Measurements from ENCODE around the gene MYOM1. TPM values are rescaled to one million over a fixed set of nuclear protein-coding genes. Genes with fewer than 3 reads are reported as not detected.

Gene MYOM1
- total RNA-seq, 4 donors from 2014 or later = 13.3 to 31.7 (median 16.5) TPM

DNA sequence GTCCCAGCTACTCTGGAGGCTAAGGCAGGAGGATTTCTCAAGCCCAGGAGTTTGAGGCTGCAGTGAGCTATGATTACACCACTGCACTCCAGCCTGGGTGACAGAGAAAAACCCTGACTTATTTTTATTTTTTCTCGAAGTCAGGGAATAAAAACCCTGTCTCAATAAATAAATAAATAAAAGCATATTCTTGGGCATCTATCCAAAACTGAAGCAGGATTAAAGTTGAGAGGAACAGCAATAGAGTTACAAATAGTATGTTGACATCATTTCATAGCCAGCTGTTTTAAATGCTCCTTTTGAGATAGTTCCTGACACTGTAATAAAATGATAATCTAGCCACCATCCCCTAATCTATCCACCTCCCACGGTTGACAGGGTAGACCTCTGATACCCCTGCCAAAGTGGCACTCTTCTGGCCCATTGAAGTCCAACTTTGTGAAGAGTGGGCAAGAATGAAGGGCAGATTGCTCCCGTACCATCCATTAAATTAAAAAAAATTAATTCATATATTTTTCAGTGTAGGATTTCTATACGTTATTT, 164.5 kb downstream of the MYOM1 start:
- H3K9me3 ChIP-seq = no peaks in the 10 kb centered on the region
- peaks cover 0 to 13% (median 8%) of the 10 kb centered on the region in 4 donors for H3K4me1 ChIP-seq
- intact Hi-C loops (cut with DNase I) = no loop called here
- TF ChIP-seq POLR2A (IDR thresholded peaks at IDR 0.05; ENCODE audit: low read depth) (no peak), EP300 (IDR thresholded peaks at IDR 0.05) (no peak), POLR2AphosphoS5 (IDR thresholded peaks at IDR 0.05) (no peak)
- TF ChIP-seq, protein P1, sequence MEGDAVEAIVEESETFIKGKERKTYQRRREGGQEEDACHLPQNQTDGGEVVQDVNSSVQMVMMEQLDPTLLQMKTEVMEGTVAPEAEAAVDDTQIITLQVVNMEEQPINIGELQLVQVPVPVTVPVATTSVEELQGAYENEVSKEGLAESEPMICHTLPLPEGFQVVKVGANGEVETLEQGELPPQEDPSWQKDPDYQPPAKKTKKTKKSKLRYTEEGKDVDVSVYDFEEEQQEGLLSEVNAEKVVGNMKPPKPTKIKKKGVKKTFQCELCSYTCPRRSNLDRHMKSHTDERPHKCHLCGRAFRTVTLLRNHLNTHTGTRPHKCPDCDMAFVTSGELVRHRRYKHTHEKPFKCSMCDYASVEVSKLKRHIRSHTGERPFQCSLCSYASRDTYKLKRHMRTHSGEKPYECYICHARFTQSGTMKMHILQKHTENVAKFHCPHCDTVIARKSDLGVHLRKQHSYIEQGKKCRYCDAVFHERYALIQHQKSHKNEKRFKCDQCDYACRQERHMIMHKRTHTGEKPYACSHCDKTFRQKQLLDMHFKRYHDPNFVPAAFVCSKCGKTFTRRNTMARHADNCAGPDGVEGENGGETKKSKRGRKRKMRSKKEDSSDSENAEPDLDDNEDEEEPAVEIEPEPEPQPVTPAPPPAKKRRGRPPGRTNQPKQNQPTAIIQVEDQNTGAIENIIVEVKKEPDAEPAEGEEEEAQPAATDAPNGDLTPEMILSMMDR (IDR thresholded peaks at IDR 0.05) = no peak
- H3K36me3 ChIP-seq = no peaks in the 10 kb centered on the region
- H3K27ac ChIP-seq (replicated peaks in 1 of 4) = no peak overlapping the region
- no peaks in the 10 kb centered on the region for H3K27me3 ChIP-seq
- 74% methylated on average over 4 of the region's 4 CpGs for WGBS
- H3K4me3 ChIP-seq = no peak overlapping the region
- no peak for DNase-seq (ENCODE audit: extremely low spot score)

DNA sequence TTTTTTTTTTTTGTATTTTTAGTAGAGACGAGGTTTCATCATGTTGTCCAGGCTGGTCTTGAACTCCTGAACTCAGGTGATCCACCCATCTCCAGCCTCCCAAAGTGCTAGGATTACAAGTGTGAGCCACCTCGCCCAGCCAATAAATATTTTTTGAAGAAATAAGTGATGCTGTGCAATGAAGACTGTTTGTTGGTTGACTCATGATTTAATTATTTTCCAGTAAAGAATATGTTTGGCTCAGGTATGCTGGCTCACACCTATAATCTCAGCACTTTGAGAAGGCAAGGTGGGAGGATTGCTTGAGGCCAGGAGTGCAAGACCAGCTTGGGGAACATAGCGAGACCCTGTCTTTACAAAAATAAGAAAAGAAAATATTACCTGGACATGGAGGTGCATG, 165.0 kb downstream of the MYOM1 start:
- intact Hi-C loops (cut with DNase I) = no loop called here
- Histone ChIP-seq H3K27ac (replicated peaks in 1 of 4) (no peak overlapping the region), H3K4me3 (no peak overlapping the region), H3K27me3 (no peaks in the 10 kb centered on the region), H3K4me1 (peaks cover 0 to 9% (median 4%) of the 10 kb centered on the region in 4 donors), H3K36me3 (no peaks in the 10 kb centered on the region), H3K9me3 (no peaks in the 10 kb centered on the region)
- TF ChIP-seq POLR2AphosphoS5 (IDR thresholded peaks at IDR 0.05) = no peak
- TF ChIP-seq, protein P1 (IDR thresholded peaks at IDR 0.05) = no peak
- no peak for TF ChIP-seq POLR2A (IDR thresholded peaks at IDR 0.05; ENCODE audit: low read depth)
- no peak for TF ChIP-seq EP300 (IDR thresholded peaks at IDR 0.05)
- 93% methylated on average over 3 of the region's 3 CpGs for WGBS
- DNase-seq (ENCODE audit: extremely low spot score) = no peak

DNA sequence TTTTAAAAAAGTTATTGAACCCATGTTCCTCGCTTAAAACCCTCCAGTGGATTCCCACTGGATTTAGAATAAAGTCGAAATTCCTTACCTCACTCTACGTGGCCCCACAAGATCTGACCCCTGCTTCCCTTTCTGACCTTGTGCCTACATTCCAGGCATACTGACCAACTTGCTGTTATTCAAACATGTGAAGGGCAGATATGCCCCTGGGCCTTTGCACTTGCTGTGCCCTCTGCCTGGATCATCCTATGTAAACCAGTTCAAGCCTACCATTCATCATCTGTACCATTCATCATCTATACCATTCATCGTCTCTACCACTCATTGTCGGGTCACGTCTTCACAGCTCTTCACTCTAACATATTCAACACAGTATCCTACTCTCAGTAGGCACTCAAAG, 165.6 kb downstream of the MYOM1 start:
- H3K27ac ChIP-seq (replicated peaks in 1 of 4) = no peak overlapping the region
- no peaks in the 10 kb centered on the region for H3K27me3 ChIP-seq
- intact Hi-C loops (cut with DNase I) = no loop called here
- 97% methylated on average over 6 of the region's 6 CpGs for WGBS
- no peaks in the 10 kb centered on the region for H3K36me3 ChIP-seq
- TF ChIP-seq POLR2AphosphoS5 (IDR thresholded peaks at IDR 0.05) (no peak), EP300 (IDR thresholded peaks at IDR 0.05) (no peak), POLR2A (IDR thresholded peaks at IDR 0.05; ENCODE audit: low read depth) (no peak)
- TF ChIP-seq, protein P1 (IDR thresholded peaks at IDR 0.05) = no peak
- H3K4me3 ChIP-seq = no peak overlapping the region
- DNase-seq (ENCODE audit: extremely low spot score) = no peak
- H3K4me1 ChIP-seq = peaks cover 0 to 7% (median 3%) of the 10 kb centered on the region in 4 donors
- no peaks in the 10 kb centered on the region for H3K9me3 ChIP-seq

DNA sequence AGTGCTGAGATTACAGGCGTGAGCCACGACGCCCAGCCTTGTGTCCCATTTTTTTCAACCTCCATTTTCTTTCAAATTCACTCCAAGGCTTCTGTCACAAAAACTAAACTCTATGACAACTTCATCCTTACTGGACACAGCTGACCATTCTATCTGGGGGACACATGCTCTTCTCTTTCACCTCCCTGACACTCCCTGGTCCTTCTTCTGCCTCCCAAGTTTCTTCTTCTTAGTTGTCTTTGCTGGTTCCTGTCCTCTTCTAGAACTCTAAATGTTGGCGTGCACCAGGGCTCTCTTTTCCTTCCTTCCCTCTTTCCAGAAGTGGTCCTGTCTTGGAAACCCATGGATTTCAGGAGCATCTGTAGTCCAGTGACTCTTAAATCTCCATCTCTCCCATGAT, 166.7 kb downstream of the MYOM1 start:
- no peak for DNase-seq (ENCODE audit: extremely low spot score)
- TF ChIP-seq POLR2AphosphoS5 (IDR thresholded peaks at IDR 0.05) (no peak), EP300 (IDR thresholded peaks at IDR 0.05) (no peak), POLR2A (IDR thresholded peaks at IDR 0.05; ENCODE audit: low read depth) (no peak)
- TF ChIP-seq, protein P1 (IDR thresholded peaks at IDR 0.05) = no peak
- WGBS = 98% methylated on average over 4 of the region's 4 CpGs
- Histone ChIP-seq H3K4me3 (no peak overlapping the region), H3K4me1 (no peaks in the 10 kb centered on the region), H3K27me3 (no peaks in the 10 kb centered on the region), H3K36me3 (no peaks in the 10 kb centered on the region), H3K9me3 (no peaks in the 10 kb centered on the region), H3K27ac (replicated peaks in 1 of 4) (no peak overlapping the region)
- intact Hi-C loops (cut with DNase I) = no loop called here

DNA sequence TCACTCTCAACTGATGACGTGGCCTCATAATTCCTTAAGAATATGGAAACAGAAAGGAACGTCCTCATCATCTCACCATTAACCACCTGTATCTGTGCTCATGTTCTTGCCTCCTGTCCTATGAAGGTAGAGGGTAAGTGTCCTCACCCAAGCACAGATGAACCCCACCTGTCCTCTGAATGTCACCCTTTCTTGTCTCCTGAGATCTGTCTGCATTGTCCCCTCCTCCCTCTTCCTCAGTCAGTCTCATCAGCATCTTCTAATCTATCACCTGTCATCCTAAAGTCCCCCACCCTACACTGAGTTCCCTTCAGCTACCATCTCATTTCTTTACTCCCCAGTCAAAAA, 167.4 kb downstream of the MYOM1 start:
- H3K4me1 ChIP-seq = no peaks in the 10 kb centered on the region
- no peak for DNase-seq (ENCODE audit: extremely low spot score)
- no peaks in the 10 kb centered on the region for H3K36me3 ChIP-seq
- intact Hi-C loops (cut with DNase I) = no loop called here
- no peaks in the 10 kb centered on the region for H3K27me3 ChIP-seq
- H3K4me3 ChIP-seq = no peak overlapping the region
- 63% methylated on average over 2 of the region's 2 CpGs for WGBS
- H3K9me3 ChIP-seq = no peaks in the 10 kb centered on the region
- no peak for TF ChIP-seq POLR2A (IDR thresholded peaks at IDR 0.05; ENCODE audit: low read depth)
- TF ChIP-seq, protein P1 (IDR thresholded peaks at IDR 0.05) = no peak
- TF ChIP-seq EP300 (IDR thresholded peaks at IDR 0.05) = no peak
- TF ChIP-seq POLR2AphosphoS5 (IDR thresholded peaks at IDR 0.05) = no peak
- H3K27ac ChIP-seq (replicated peaks in 1 of 4) = no peak overlapping the region

All from esophagus muscularis mucosa (tissue), 4 donors.